HepG2 (cell line): ENCODE measurements around the gene AQP10. TPM values are rescaled to one million over a fixed set of nuclear protein-coding genes. Genes with fewer than 3 reads are reported as not detected.
"Not testable (repeated sequence)": the region's sequence is repeated elsewhere in the genome, so short reads cannot be mapped to it uniquely, and the experiment has no call there.

Experiments used
- ATAC-seq: fragments of 200-7000 bp; cut with Tn5 transposase; 3 replicates; pipeline ENCODE4 v1.9.1; 2020; ENCODE audit warnings: mild to moderate bottlenecking, moderate library complexity
- BruUV-seq: library from RNA; stranded (reverse); fragments of 400-500 nt; replicated peaks from 2 replicates; lab custom pipeline; 2021; lab: Mats Ljungman, UMichigan
- CTCF ChIA-PET: fragments of 300-600 bp; formaldehyde crosslinking; extraction: SDS; loops from one replicate; lab custom pipeline; 2021; ENCODE audit warnings: low total read pairs, inconsistent platforms, low intra/inter-chr PET ratio; lab: Yijun Ruan, JAX
- POLR2A ChIA-PET: fragments of 350-600 bp; sonication (Branson Sonifier 250); formaldehyde crosslinking; loops from one replicate; lab custom pipeline; 2020; ENCODE audit warnings: antibody characterized with exemption, inconsistent platforms; lab: Yijun Ruan, JAX
- DNase-seq: peaks from one replicate; pipeline ENCODE4 v3.0.0-alpha.2; 2015; ENCODE audit warnings: low spot score
- FAIRE-seq: peaks from 3 replicates; lab custom pipeline; 2011; peaks lifted over from hg19 to GRCh38; lab: Jason Lieb, UNC
- H2AFZ ChIP-seq: one replicate; pipeline ENCODE4 v1.6.1; 2011; ENCODE audit warnings: low read length, inconsistent platforms
- H3K27ac ChIP-seq: fragments of 300-600 bp; 3 replicates; pipeline ENCODE4 v1.8.0; 2011; ENCODE audit warnings: mixed run types, mild to moderate bottlenecking, mixed read lengths, low read length, inconsistent platforms; ENCODE audit not compliant: insufficient read depth; ENCODE audit errors: extremely low read length
- H3K27me3 ChIP-seq, 2 experiments: fragments of 200-600 bp in 1 of 2; 2 replicates in 1 of 2; 3 replicates in 1 of 2; pipeline versions ENCODE4 v1.6.0 to v1.8.0; 2011; ENCODE audit warnings: low read length in 2 of 2, mild to moderate bottlenecking in 2 of 2, moderate library complexity in 2 of 2, inconsistent platforms in 1 of 2; ENCODE audit not compliant: insufficient read depth in 2 of 2, control insufficient read depth in 1 of 2
- H3K36me3 ChIP-seq, 2 experiments: fragments of 200-600 bp in 1 of 2; replicated peaks in 1 of 2; 2 replicates in 1 of 2; 3 replicates in 1 of 2; pipeline versions ENCODE4 v1.5.1 to v1.8.0; 2011; ENCODE audit warnings: low read length in 2 of 2, inconsistent platforms in 1 of 2; ENCODE audit not compliant: insufficient read depth in 2 of 2, control insufficient read depth in 1 of 2
- H3K4me1 ChIP-seq: 2 replicates; pipeline ENCODE4 v1.5.1; 2012; ENCODE audit warnings: low read length, inconsistent platforms; ENCODE audit not compliant: insufficient read depth
- H3K4me2 ChIP-seq: 2 replicates; pipeline ENCODE4 v1.6.0; 2011; ENCODE audit warnings: low read depth, low read length, inconsistent platforms
- H3K4me3 ChIP-seq, 3 experiments: fragments of 200-600 bp in 1 of 3; sonication (generic), shearing (Covaris generic) in 1 of 3; replicated peaks in 1 of 3; 2 replicates each; pipeline ENCODE4 v1.5.1; 2011 to 2016; ENCODE audit warnings: low read length in 3 of 3, inconsistent platforms in 2 of 3, low read depth in 2 of 3, mild to moderate bottlenecking in 2 of 3, control low read depth in 1 of 3, mixed read lengths in 1 of 3; ENCODE audit not compliant: insufficient read depth in 1 of 3
- H3K79me2 ChIP-seq: one replicate; pipeline ENCODE4 v1.6.1; 2011; ENCODE audit warnings: low read length, inconsistent platforms; ENCODE audit not compliant: insufficient read depth
- H3K9ac ChIP-seq: 2 replicates; pipeline ENCODE4 v1.6.0; 2011; ENCODE audit warnings: mild to moderate bottlenecking, low read depth, low read length, inconsistent platforms; ENCODE audit not compliant: insufficient read depth
- H3K9me3 ChIP-seq: 2 replicates; pipeline ENCODE4 v1.5.1; 2012; ENCODE audit warnings: mild to moderate bottlenecking, low read length
- H4K20me1 ChIP-seq: 2 replicates; pipeline ENCODE4 v1.6.0; 2011; ENCODE audit warnings: inconsistent platforms, mild to moderate bottlenecking, low read length, moderate library complexity; ENCODE audit not compliant: insufficient read depth
- ZNF263 ChIP-seq: sonication (generic); formaldehyde crosslinking; IDR thresholded peaks from 2 replicates; pipeline ENCODE4 v1.4.0; 2020; ENCODE audit warnings: missing genetic modification reagents
- ZNF441 ChIP-seq: sonication (generic); formaldehyde crosslinking; IDR thresholded peaks from 2 replicates; pipeline ENCODE4 v1.7.0; 2021; ENCODE audit warnings: missing genetic modification reagents, borderline replicate concordance
- ZNF646 ChIP-seq: sonication (generic); formaldehyde crosslinking; IDR thresholded peaks from 2 replicates; pipeline ENCODE4 v1.9.0; 2021; ENCODE audit warnings: mild to moderate bottlenecking, missing genetic modification reagents
- WGBS: methylation state at CpG from one replicate; pipeline ENCODE4 v1.1.6; 2017; ENCODE audit warnings: low lambda C conversion rate; 5-methylcytosine and 5-hydroxymethylcytosine counted together
- in situ Hi-C: cut with HindIII; loops from 2 replicates; pipeline ENCODE4 v1.10.0; 2017; ENCODE audit warnings: low pct_unique_long_range_greater_than_20kb; ENCODE audit not compliant: extremely low pct_ligation_motif_present
- intact Hi-C: fragments of 100-400 bp; cut with micrococcal nuclease; formaldehyde crosslinking; loops from one replicate; pipeline ENCODE4 v1.10.0; 2022; ENCODE audit not compliant: unreplicated experiment
- polyA plus RNA-seq, 8 experiments: library from polyadenylated mRNA; depleted of rRNA in 3 of 8; stranded (reverse) in 7 of 8; unstranded in 1 of 8; fragments of >200 nt; fragmentation: Illumina TruSeq in 4 of 8; extraction: Trizol in 4 of 8; gene quantifications; 2 replicates each; pipeline versions ENCODE4 v1.2.1 to v1.2.3, GENCODE V29; 2011 to 2016; ENCODE audit warnings: low read depth in 4 of 8, missing spikeins in 1 of 8, mixed read lengths in 1 of 8; ENCODE audit not compliant: insufficient read depth in 1 of 8
- total RNA-seq, 5 experiments: library from RNA; depleted of rRNA; stranded (reverse); fragments of >200 nt; fragmentation: Illumina TruSeq; extraction: Trizol; gene quantifications; 2 replicates each; pipeline ENCODE4 v1.2.3, GENCODE V29; 2016; ENCODE audit warnings: low read depth in 1 of 5

AQP10 gene
- total and polyA plus RNA-seq, 2 of the 13 experiments (the other 11 are each of a cell fraction or from before 2014, with no cell fraction given), result 0.30 TPM; not detected in 1

- no TSS peak for BruUV-seq
- Histone ChIP-seq H3K4me1 (peaks cover 18% of the 10 kb centered on the region), H2AFZ (no peak overlapping the region), H3K79me2 (no peaks in the 10 kb centered on the region), H3K27me3 (no peaks in the 10 kb centered on the region), H3K4me3 (no peak overlapping the region), H4K20me1 (no peaks in the 10 kb centered on the region), H3K9me3 (no peaks in the 10 kb centered on the region), H3K27ac (no peak overlapping the region), H3K9ac (no peak overlapping the region), H3K36me3 (peaks cover 12 to 51% of the 10 kb centered on the region in 2 experiments), H3K4me2 (no peak overlapping the region)
- ChIA-PET CTCF (no interaction called here), POLR2A (no interaction called here)
- WGBS, result 98% methylated on average over 2 of the region's 2 CpGs
- FAIRE-seq (no peak), ATAC-seq (no peak), DNase-seq (no peak)
- TF ChIP-seq ZNF263 (CRISPR knock-in tag), result no peak
- in situ Hi-C loops, result loop anchor here (5.0 kb wide), 1 partner anchor 157 kb away; no protein-coding TSS in a partner anchor
- intact Hi-C loops, result loop anchor here (10.0 kb wide), 1 partner anchor 144 kb away; the partner anchor contains the start of gene TPM3
Measured at GRCh38 chr1:154338875-154339274, 18.0 kb downstream of the AQP10 start.

GRCh38 chr1:154341366-154341765, 20.5 kb downstream of the AQP10 start:
- CTCF ChIA-PET, H3K27ac ChIP-seq, H3K9me3 ChIP-seq, H3K4me1 ChIP-seq, POLR2A ChIA-PET, H4K20me1 ChIP-seq, H3K4me2 ChIP-seq, H3K27me3 ChIP-seq, in situ Hi-C loops, BruUV-seq, H3K9ac ChIP-seq, H3K79me2 ChIP-seq, intact Hi-C loops, H3K4me3 ChIP-seq, ATAC-seq, FAIRE-seq, H2AFZ ChIP-seq, DNase-seq: not testable (repeated sequence)
- H3K36me3 ChIP-seq, result peaks cover 28 to 76% of the 10 kb centered on the region in 2 experiments
- WGBS, result 93% methylated on average over 9 of the region's 9 CpGs

- no peaks in the 10 kb centered on the region for H3K79me2 ChIP-seq
- WGBS, result 100% methylated on average over 3 of the region's 7 CpGs
- H3K4me2 ChIP-seq, result no peak overlapping the region
- in situ Hi-C loops (no loop called here), intact Hi-C loops (no loop called here)
- FAIRE-seq (no peak), ATAC-seq (no peak), DNase-seq (no peak)
- no peaks in the 10 kb centered on the region for H3K27me3 ChIP-seq
- no peaks in the 10 kb centered on the region for H3K9me3 ChIP-seq
- H3K36me3 ChIP-seq, result peaks cover 30 to 77% of the 10 kb centered on the region in 2 experiments
- no peaks in the 10 kb centered on the region for H3K4me1 ChIP-seq
- no peak overlapping the region for H2AFZ ChIP-seq
- H3K4me3 ChIP-seq, result no peak overlapping the region
- no TSS peak for BruUV-seq
- ChIA-PET CTCF (no interaction called here), POLR2A (no interaction called here)
- H4K20me1 ChIP-seq, result no peaks in the 10 kb centered on the region
- no peak overlapping the region for H3K9ac ChIP-seq
- H3K27ac ChIP-seq, result no peak overlapping the region
- TF ChIP-seq ZNF441 (no peak), ZNF646 (no peak)
Measured at GRCh38 chr1:154342132-154342531, 21.2 kb downstream of the AQP10 start.
